GM12891 (cell line): Measurements from ENCODE around the gene ASB6.
A peak's percentile ranks its signal among the peaks of the same experiment; 100 is the strongest.

Experiments used
- DNase-seq: peaks from one replicate; pipeline ENCODE4 v3.0.0; 2011; ENCODE audit warnings: low spot score; ENCODE audit not compliant: insufficient read length
- FAIRE-seq: peaks from 2 replicates; lab custom pipeline; 2011; peaks lifted over from hg19 to GRCh38; lab: Jason Lieb, UNC
- PAX5 ChIP-seq: IDR thresholded peaks from 2 replicates; pipeline ENCODE4 v1.6.1; 2011; ENCODE audit warnings: low read length, moderate library complexity, mild to moderate bottlenecking; ENCODE audit not compliant: insufficient read depth, severe bottlenecking
- POLR2A ChIP-seq: IDR thresholded peaks from 2 replicates; pipeline ENCODE4 v1.6.1; 2011; ENCODE audit warnings: low read depth, low read length, control low read depth
- POLR2AphosphoS5 ChIP-seq: IDR thresholded peaks from 2 replicates; pipeline ENCODE4 v1.6.1; 2011; ENCODE audit warnings: low read depth, low read length, control low read depth
- POU2F2 ChIP-seq: IDR thresholded peaks from 2 replicates; pipeline ENCODE4 v1.6.1; 2011; ENCODE audit warnings: low read depth, mild to moderate bottlenecking, control low read depth, low read length, moderate library complexity
- SPI1 ChIP-seq: IDR thresholded peaks from 2 replicates; pipeline ENCODE4 v1.6.1; 2011; ENCODE audit warnings: low read depth, low read length, control low read depth
- TAF1 ChIP-seq: IDR thresholded peaks from 2 replicates; pipeline ENCODE4 v1.6.1; 2011; ENCODE audit warnings: low read depth, low read length, control low read depth

Gene ASB6

DNA sequence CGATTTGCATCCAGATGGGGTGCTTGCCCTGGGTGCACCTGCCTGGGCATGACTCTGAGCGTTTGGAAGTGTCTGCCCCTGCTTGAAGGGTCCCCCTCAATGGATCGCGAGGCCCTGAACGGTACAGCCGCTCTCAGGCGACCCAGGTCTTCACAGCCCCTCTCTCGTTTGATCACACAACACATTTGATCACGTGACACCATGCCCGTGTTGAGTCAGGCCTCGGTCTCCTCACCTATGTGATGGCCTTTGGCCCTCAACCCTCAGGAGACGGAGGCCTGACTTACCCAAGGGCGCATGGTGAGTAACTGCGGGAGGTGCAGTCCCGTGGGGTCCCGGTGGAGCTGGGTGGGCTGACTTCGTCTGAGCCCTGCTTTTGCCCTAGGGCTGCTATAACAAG lies 3.0 kb upstream of the ASB6 start:
- DNase-seq = no peak
- FAIRE-seq = no peak
- TF ChIP-seq POLR2AphosphoS5 = no peak
- no peak for TF ChIP-seq TAF1
- TF ChIP-seq PAX5 = no peak
- TF ChIP-seq SPI1 = no peak
- TF ChIP-seq POLR2A = no peak
- TF ChIP-seq POU2F2 = no peak

DNA sequence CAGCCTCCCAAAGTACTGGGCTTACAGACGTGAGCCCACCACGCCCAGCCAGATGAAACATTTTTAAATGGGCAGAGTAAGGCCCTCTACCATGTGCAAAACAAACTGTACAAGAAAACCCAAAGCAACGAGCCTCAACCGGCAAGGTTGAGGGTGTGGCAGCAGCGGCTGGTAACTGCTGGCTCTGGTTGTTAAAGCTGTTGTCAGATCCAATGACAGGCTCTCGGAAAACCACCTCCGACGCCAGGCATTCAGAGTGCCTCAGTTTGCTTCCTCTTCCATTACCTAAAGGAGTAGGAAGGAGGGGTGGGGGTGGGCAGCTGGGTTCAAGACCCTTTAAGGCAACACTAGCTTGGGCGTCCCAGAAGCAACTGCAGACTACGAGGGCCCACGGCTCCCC lies 2.4 kb upstream of the ASB6 start:
- FAIRE-seq (no peak), DNase-seq (no peak)
- TF ChIP-seq SPI1 = no peak
- TF ChIP-seq POLR2A = no peak
- no peak for TF ChIP-seq TAF1
- TF ChIP-seq POU2F2 = no peak
- no peak for TF ChIP-seq PAX5
- TF ChIP-seq POLR2AphosphoS5 = no peak

DNA sequence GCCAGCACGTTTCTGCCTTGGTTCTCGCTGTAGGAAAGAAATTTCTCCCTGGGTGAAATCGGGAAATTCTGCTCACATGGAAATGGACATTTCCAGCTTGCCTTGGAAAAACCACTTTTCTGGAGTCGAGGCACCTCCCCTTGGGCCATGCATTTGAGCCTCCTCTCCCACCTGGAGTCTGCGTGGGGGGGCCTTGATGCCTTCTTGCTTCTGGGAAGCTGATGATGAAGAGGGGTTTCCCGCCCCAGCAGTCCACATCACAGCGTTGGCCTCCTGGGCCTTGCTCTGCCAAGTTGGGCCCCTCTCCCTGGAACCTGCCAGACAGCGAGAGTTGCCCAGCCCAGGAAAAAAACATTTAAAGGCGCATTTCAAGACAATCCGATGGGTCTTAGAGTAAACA lies 1.8 kb upstream of the ASB6 start:
- DNase-seq (no peak), FAIRE-seq (no peak)
- TF ChIP-seq PAX5 (no peak), POLR2A (no peak)

DNA sequence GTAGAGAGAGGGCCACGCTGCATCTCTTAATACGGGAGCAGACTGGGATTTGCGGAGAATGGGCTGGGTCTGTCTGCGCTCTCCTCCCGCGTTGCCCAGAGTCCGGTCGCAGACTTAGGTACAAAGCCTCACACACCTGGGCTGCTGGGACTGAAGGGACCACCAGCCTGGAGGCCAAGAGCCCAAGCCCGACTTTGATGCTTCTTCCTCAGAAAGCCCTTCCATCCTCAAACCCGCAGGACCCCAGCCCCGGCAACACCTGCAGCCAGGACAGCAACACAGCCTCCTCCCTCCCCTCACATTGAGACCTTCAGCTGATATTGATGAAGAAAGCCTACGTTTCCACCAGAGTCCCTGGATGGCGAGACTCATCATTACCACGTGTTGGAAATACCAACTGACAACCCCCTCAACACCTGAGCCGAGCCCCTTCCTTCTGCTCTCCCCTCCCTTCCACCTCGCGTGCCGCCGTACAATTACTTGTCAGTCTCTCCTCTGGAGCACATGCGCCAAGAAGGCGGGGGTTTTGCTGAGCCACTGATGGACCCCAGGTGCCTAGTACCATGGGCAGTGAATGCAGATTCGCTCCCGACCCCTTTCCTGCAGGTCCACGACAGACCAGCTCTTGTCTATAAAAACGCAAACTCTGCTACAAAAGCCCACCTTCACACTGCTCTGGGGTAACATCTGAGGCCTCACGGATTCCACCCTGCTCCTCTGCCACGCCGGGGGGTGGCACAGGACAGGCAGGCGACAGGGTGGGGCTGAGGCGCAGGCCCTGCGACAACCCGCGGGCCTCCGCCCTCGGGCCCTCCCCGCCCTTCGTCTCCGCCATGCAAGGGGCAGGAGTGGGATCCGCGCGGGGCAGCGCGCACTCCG lies 841 bp downstream of the ASB6 start:
- no peak for TF ChIP-seq POLR2A
- TF ChIP-seq TAF1 = no peak
- no peak for TF ChIP-seq SPI1
- TF ChIP-seq PAX5 = no peak
- TF ChIP-seq POLR2AphosphoS5 = no peak
- no peak for TF ChIP-seq POU2F2
- peak; percentile 70 for FAIRE-seq
- peak; percentile 58 for DNase-seq

DNA sequence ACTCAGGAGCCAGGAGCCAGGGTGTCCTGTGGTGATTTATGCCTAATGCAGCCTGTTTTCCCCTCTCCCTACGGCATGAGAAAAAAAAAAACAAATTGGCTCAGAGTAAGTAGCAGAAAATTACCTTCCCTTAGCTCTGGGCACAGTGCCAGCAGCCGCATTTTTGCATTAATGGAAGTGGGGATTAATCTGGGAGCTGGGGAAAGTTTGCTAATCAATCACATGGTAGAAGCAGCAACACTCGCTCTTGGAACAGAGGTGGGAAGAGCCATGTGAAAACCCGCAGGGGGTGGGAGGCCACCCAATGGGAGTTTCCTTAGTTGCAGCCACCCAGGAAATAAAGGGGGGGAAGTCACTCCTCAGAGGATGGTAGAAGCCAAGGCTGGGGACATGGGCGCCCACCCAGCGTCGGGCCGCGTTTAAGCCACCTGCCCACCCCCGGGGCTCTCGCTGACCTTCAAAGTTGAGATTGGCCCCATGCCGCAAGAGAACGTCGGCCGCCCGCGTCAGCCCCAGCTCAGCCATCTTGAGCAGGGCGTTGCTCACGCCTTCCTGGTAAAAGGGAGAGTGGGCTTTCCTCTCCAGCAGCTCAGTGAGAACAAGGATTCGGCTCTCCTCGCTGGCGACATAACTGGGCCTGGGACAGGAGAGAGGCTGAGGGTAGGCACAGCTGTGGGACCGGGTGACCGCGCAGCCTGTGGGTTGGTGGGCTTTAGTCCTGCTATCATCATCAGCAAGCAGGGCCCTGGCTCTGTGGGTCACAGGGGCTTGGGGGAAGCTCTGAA lies 1.7 kb downstream of the ASB6 start:
- FAIRE-seq = no peak
- DNase-seq = no peak
- TF ChIP-seq SPI1 = no peak
- no peak for TF ChIP-seq PAX5
- TF ChIP-seq POLR2A = no peak
- TF ChIP-seq POLR2AphosphoS5 = no peak
- TF ChIP-seq TAF1 = no peak

DNA sequence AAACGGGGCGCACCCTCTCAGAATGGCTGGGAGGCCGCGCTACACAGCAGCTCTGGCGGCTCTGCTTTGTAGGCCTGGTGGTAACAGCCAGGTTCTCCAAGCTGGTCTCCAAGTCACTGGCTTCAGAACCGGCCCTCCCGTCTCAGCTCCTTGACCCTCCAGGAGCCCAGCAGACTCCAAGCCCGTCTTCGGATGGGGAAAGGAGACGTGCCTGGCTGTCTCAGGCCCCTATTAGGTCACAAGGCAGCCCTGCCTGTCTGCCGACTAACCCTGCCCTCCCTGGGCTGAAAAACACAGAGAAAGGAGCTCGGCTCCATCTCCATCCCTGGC lies 2.2 kb downstream of the ASB6 start:
- DNase-seq (no peak), FAIRE-seq (no peak)
- TF ChIP-seq POU2F2 = no peak
- no peak for TF ChIP-seq SPI1
- TF ChIP-seq PAX5 = no peak
- TF ChIP-seq POLR2AphosphoS5 = no peak
- TF ChIP-seq POLR2A = no peak
- TF ChIP-seq TAF1 = no peak

DNA sequence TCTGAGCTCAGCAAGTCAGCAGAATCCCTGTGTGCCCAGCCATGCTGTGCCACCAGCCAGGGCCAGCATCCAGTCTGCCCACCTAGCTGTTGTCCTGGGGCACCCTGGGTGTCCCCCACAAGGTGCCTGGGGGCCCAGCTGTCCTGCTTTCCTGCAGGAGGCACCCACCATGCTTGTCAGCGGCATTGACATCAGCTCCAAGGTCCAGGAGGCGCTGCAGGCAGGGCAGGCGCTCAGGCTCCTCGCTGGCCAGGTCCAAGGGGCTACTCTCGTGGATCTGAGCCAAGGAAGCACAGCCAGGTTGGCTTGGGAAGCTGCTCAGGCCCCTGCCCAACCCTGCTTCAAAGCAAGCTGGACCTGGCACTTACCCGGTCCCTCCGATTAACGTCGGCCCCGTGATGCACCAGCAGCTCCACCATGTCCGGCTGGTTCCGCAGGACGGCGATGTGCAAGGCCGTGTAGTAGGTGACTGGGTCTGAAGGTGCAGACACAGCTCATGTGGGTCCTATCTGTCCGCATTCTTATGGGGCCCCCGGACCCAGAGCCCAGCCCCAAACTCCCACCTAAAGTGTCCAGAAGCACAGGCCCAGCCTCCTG lies 2.8 kb downstream of the ASB6 start:
- no peak for FAIRE-seq
- TF ChIP-seq POLR2AphosphoS5 = no peak
- no peak for TF ChIP-seq TAF1
- no peak for TF ChIP-seq POLR2A
- no peak for TF ChIP-seq PAX5
- TF ChIP-seq POU2F2 = no peak
- no peak for TF ChIP-seq SPI1
- DNase-seq = no peak

DNA sequence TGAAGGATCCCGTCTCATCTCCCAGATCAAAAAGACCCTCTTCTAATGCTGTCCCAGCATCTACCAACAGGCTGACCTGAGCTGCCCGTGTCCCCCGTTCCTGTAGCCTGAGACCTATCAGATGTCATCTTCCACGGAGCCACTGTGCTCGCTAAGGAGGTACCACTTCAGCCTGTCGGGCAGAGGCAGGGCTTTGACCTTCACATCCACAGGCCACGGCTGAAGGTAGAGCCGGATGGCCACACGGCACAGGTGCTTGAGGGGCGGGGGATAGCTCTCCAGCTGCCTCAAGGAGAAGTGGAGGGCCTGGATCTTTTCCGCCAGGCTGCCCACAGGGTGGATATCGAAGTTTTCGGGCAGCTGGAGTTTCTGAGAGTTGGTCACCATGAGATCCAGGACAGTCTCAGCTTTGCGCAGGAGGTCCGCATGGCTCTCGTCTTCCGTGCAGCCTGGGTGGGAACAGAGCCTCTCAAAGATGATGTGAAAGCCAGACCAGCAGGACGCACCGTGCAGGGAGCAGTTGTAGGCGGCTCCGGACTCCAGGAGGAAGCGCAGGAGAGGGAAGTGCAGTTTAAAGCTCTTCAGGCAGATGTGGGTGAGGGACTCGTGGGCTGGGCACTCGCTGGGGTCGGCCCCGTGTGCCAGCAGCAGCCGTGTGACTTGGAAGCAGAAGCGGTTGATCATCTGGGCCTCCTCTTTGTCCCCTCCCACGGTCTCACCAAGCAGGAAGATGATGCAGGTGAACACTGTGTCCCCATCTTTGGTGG lies 4.1 kb downstream of the ASB6 start:
- DNase-seq (no peak), FAIRE-seq (no peak)
- TF ChIP-seq POU2F2 (no peak), POLR2AphosphoS5 (peak; percentile 8; the same call in 1 of the 2 replicates), SPI1 (no peak), TAF1 (no peak), POLR2A (no peak; the same call in 1 of the 2 replicates)
